ENCODE measurements around the gene IL11RA.
"Not testable (repeated sequence)": the region's sequence is repeated elsewhere in the genome, so short reads cannot be mapped to it uniquely, and the experiment has no call there.

IL11RA gene

GRCh38 chr9:34630402-34631154 is 21.4 kb upstream of the IL11RA start:
- no peak for DNase-seq

GRCh38 chr9:34633166-34633565 is 18.8 kb upstream of the IL11RA start:
- no peak for DNase-seq

- no peak for DNase-seq
These were observed 18.0 kb upstream of the IL11RA start for GRCh38 chr9:34633851-34634550.

- DNase-seq: no peak
These were observed 17.3 kb upstream of the IL11RA start for GRCh38 chr9:34634551-34635248.

- DNase-seq: no peak
These were observed 16.4 kb upstream of the IL11RA start for GRCh38 chr9:34635556-34635955.

GRCh38 chr9:34636791-34637355 is 15.1 kb upstream of the IL11RA start:
- DNase-seq: no peak

- DNase-seq: peak; percentile 78
These were observed 14.4 kb upstream of the IL11RA start, which contains the start of gene SIGMAR1 for GRCh38 chr9:34637356-34638137. SIGMAR1 (minus strand) TSS chr9:34637787; CDS start chr9:34637697, 90 bp downstream.

GRCh38 chr9:34638138-34638445 is 13.9 kb upstream of the IL11RA start:
- no peak for DNase-seq

- not testable (repeated sequence) for DNase-seq
These were observed 12.7 kb upstream of the IL11RA start for GRCh38 chr9:34639322-34639721.

- DNase-seq: no peak
These were observed 9.3 kb upstream of the IL11RA start for GRCh38 chr9:34642679-34643078.

- no peak for DNase-seq
These were observed 7.1 kb upstream of the IL11RA start for GRCh38 chr9:34644766-34645314.

GRCh38 chr9:34646211-34647083 is 5.5 kb upstream of the IL11RA start, which contains the start of gene GALT:
GALT (plus strand) TSS chr9:34646675; CDS start chr9:34646705, 30 bp downstream.
- DNase-seq: peak; percentile 65

GRCh38 chr9:34647084-34647403 is 4.9 kb upstream of the IL11RA start:
- DNase-seq: no peak

- no peak for DNase-seq
These were observed 4.3 kb upstream of the IL11RA start for GRCh38 chr9:34647651-34648050.

GRCh38 chr9:34648673-34649072 is 3.3 kb upstream of the IL11RA start:
- no peak for DNase-seq

- DNase-seq: no peak
These were observed 1.2 kb upstream of the IL11RA start for GRCh38 chr9:34650816-34651215.

GRCh38 chr9:34651321-34651720 is 664 bp upstream of the IL11RA start:
- DNase-seq: no peak

- DNase-seq: no peak
These were observed 616 bp downstream of the IL11RA start for GRCh38 chr9:34652602-34653000.

- no peak for DNase-seq
These were observed 1.4 kb downstream of the IL11RA start for GRCh38 chr9:34653151-34654072.

GRCh38 chr9:34654323-34655051 is 2.5 kb downstream of the IL11RA start:
- DNase-seq: peak; percentile 18
